HEK293T (cell line): ENCODE measurements around the gene COLGALT1.

Experiments used
- ARNT ChIP-seq: fragments of 450-650 bp; IDR thresholded peaks from 2 replicates; pipeline ENCODE4 v1.6.1; 2017; ENCODE audit warnings: mild to moderate bottlenecking
- BHLHE40 ChIP-seq: fragments of 450-650 bp; IDR thresholded peaks from 2 replicates; pipeline ENCODE4 v1.6.1; 2016; ENCODE audit warnings: mild to moderate bottlenecking, moderate library complexity, borderline replicate concordance
- CTBP1 ChIP-seq: fragments of 450-650 bp; IDR thresholded peaks from 2 replicates; pipeline ENCODE4 v1.6.1; 2016; ENCODE audit warnings: borderline replicate concordance
- ELF4 ChIP-seq: fragments of 450-650 bp; IDR thresholded peaks from 2 replicates; pipeline ENCODE4 v1.6.1; 2017; ENCODE audit warnings: antibody characterized with exemption
- FOXA1 ChIP-seq: fragments of 450-650 bp; IDR thresholded peaks from 2 replicates; pipeline ENCODE4 v1.6.1; 2016; ENCODE audit warnings: mild to moderate bottlenecking
- FOXK2 ChIP-seq: fragments of 450-650 bp; IDR thresholded peaks from 2 replicates; pipeline ENCODE4 v1.6.1; 2016; ENCODE audit warnings: mild to moderate bottlenecking
- FOXM1 ChIP-seq: fragments of 450-650 bp; IDR thresholded peaks from 2 replicates; pipeline ENCODE4 v1.6.1; 2017; ENCODE audit warnings: mild to moderate bottlenecking, borderline replicate concordance
- LEF1 ChIP-seq: fragments of 450-650 bp; IDR thresholded peaks from 2 replicates; pipeline ENCODE4 v1.6.1; 2017; ENCODE audit warnings: mild to moderate bottlenecking, borderline replicate concordance
- NFRKB ChIP-seq: fragments of 450-650 bp; IDR thresholded peaks from 2 replicates; pipeline ENCODE4 v1.6.1; 2016; ENCODE audit warnings: mild to moderate bottlenecking, moderate library complexity
- SP1 ChIP-seq: fragments of 450-650 bp; IDR thresholded peaks from 2 replicates; pipeline ENCODE4 v1.6.1; 2017
- SUZ12 ChIP-seq: fragments of 450-650 bp; IDR thresholded peaks from 2 replicates; pipeline ENCODE4 v1.6.1; 2016; ENCODE audit warnings: mild to moderate bottlenecking
- TARDBP ChIP-seq: fragments of 450-650 bp; IDR thresholded peaks from 2 replicates; pipeline ENCODE4 v1.6.1; 2016
- ZNF384 ChIP-seq: fragments of 450-650 bp; IDR thresholded peaks from 2 replicates; pipeline ENCODE4 v1.6.1; 2016

DNA sequence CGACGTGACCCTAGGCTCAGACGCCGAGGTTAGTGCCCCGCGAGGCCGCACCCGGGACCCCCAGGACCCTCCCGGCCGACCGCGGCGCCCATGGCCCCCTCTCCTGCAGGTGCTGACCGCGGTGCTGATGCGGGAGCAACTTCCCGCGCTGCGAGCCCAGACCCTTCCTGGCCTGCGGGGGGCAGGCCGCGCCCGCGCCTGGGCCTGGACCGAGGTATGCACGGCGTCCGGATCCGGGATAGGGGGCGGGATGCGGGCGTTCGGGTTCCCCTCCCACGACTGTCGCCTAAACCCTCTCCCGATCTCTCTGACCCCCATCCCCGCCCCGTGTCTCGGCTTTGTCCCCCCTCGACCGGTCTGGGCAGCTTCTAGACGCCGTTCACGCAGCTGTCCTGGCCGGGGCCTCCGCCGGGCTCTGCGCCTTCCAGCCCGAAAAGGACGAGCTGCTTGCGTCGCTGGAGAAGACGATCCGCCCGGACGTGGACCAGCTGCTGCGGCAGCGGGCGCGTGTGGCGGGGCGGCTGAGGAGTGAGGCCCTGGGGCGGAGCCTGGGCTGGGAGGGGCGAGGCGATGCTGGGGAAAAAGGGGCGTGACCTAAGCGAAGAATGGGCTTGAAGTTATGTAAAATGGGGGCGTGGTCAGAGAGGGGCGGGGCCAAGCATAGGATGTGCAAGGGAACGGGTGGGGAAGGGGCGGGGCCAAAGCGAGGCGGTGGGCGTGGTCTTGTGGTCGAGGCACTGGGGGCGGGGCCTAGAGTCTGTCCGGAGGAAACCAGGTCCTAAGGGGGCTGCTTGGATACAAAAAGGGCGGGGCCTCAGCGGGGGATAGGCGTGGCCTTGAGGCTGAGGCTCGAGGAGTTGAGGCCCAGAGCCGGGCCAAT, 16.0 kb upstream of the COLGALT1 start:
- TF ChIP-seq ARNT: no peak
- no peak for TF ChIP-seq TARDBP
- no peak for TF ChIP-seq SP1
- no peak for TF ChIP-seq ZNF384
- no peak for TF ChIP-seq BHLHE40
- no peak for TF ChIP-seq ELF4
- TF ChIP-seq SUZ12: no peak
- no peak for TF ChIP-seq LEF1
- TF ChIP-seq CTBP1: no peak
- no peak for TF ChIP-seq FOXK2
- no peak for TF ChIP-seq FOXA1
- no peak for TF ChIP-seq NFRKB
- no peak for TF ChIP-seq FOXM1
